GM23248 (cell line): ENCODE results near the gene SND1.

ENCODE experiments used
- EZH2 ChIP-seq: fragments of 200-600 bp; sonication (generic); IDR thresholded peaks from 2 replicates; pipeline ENCODE4 v1.6.1; 2018; ENCODE audit warnings: antibody characterized with exemption, mild to moderate bottlenecking; ENCODE audit not compliant: insufficient read depth, poor library complexity, severe bottlenecking
- EZH2phosphoT487 ChIP-seq: fragments of 200-600 bp; sonication (generic); IDR thresholded peaks from 2 replicates; pipeline ENCODE4 v1.6.1; 2018; ENCODE audit warnings: antibody characterized with exemption, moderate library complexity, mild to moderate bottlenecking, low read depth; ENCODE audit not compliant: insufficient read depth

GRCh38 chr7:127914693-127915092 lies 262.7 kb downstream of the SND1 start:
- TF ChIP-seq EZH2 (no peak), EZH2phosphoT487 (no peak)
